Kidney (tissue), 14 donors: ENCODE data around the gene CIAO2B. TPM values are rescaled to one million over a fixed set of nuclear protein-coding genes. Genes with fewer than 3 reads are reported as not detected.
"Not testable (repeated sequence)": the region's sequence is repeated elsewhere in the genome, so short reads cannot be mapped to it uniquely, and the experiment has no call there.

ENCODE experiments used
- DNase-seq, 5 donors: peaks; one replicate each; pipeline ENCODE4 v3.0.0-alpha.2; 2013 to 2020
- FAIRE-seq: peaks from 2 replicates; lab custom pipeline; 2012; peaks lifted over from hg19 to GRCh38; lab: Jason Lieb, UNC
- H3K27ac ChIP-seq, 2 donors: one replicate each; pipeline ENCODE4 v1.7.0; 2013; ENCODE audit warnings: low read depth in 2 of 2, low read length in 2 of 2, inconsistent platforms in 1 of 2
- H3K27me3 ChIP-seq: one replicate; pipeline ENCODE4 v1.7.1; 2013; ENCODE audit warnings: low read length, inconsistent platforms; ENCODE audit not compliant: control insufficient read depth, insufficient read depth
- H3K36me3 ChIP-seq, 3 donors: one replicate each; pipeline versions ENCODE4 v1.7.0 to v1.7.1; 2013; ENCODE audit warnings: low read length in 3 of 3, control low read depth in 1 of 3, inconsistent platforms in 1 of 3; ENCODE audit not compliant: insufficient read depth in 3 of 3, control insufficient read depth in 2 of 3
- H3K4me1 ChIP-seq, 3 donors: one replicate each; pipeline versions ENCODE4 v1.7.0 to v1.7.1; 2013; ENCODE audit warnings: low read length in 3 of 3, inconsistent platforms in 1 of 3, low read depth in 1 of 3; ENCODE audit not compliant: control insufficient read depth in 2 of 3, insufficient read depth in 2 of 3
- H3K4me3 ChIP-seq, 3 donors: one replicate each; pipeline versions ENCODE4 v1.7.0 to v1.8.1; 2013; ENCODE audit warnings: low read length in 3 of 3, control low read depth in 1 of 3, inconsistent platforms in 1 of 3
- H3K9ac ChIP-seq, 3 donors: one replicate each; pipeline versions ENCODE4 v1.7.0 to v1.7.1; 2013; ENCODE audit warnings: low read length in 3 of 3, control low read depth in 1 of 3, inconsistent platforms in 1 of 3
- H3K9me3 ChIP-seq, 3 donors: one replicate each; pipeline versions ENCODE4 v1.7.0 to v1.7.1; 2013; ENCODE audit warnings: low read length in 3 of 3, control low read depth in 1 of 3, inconsistent platforms in 1 of 3; ENCODE audit not compliant: control insufficient read depth in 2 of 3, insufficient read depth in 1 of 3
- CTCF ChIP-seq: IDR thresholded peaks from 3 replicates; pipeline ENCODE4 v1.5.1; 2012; ENCODE audit warnings: mild to moderate bottlenecking, moderate library complexity, borderline replicate concordance; ENCODE audit not compliant: insufficient read depth; ENCODE audit errors: extremely low read depth
- intact Hi-C: fragments of 100-400 bp; cut with DNase I; formaldehyde crosslinking; loops from one replicate; pipeline ENCODE4 v1.11.1; 2022
- polyA plus RNA-seq: library from polyadenylated mRNA; stranded (reverse); fragments of 350-450 nt; fragmentation: Illumina TruSeq; extraction: RNeasy Lipid Tissue Mini Kit (QIAGEN cat#74804); gene quantifications from one replicate; pipeline ENCODE4 v1.2.3, GENCODE V29; 2014; ENCODE audit warnings: low read depth, low replicate concordance; ENCODE audit not compliant: insufficient read depth
- total RNA-seq: library from RNA; stranded (reverse); fragmentation: NEBNext Ultra II Directional; extraction: Animal tissue kit (Norgen Biotek cat#: 25700); gene quantifications from one replicate; pipeline ENCODE4 v1.2.1, GENCODE V29; 2021
- donor health status: control.
- donor health status: control.
- donor health status: control.
- donor health status: control.
- donor health status: control.
- donor health status: DM: yes; HTN: yes; CAD: no.
- donor health status: Normal renal cell carcinoma (clear cell type).

The CIAO2B gene
- total and polyA plus RNA-seq, 2 donors from 2014 or later: 71.2 to 284 TPM

- no peak overlapping the region for H3K9ac ChIP-seq
- no peak overlapping the region for H3K4me3 ChIP-seq
- peaks cover 0 to 5% (median 4%) of the 10 kb centered on the region in 3 donors for H3K4me1 ChIP-seq
- intact Hi-C loops: no loop called here
- H3K9me3 ChIP-seq: no peaks in the 10 kb centered on the region
- no peaks in the 10 kb centered on the region for H3K36me3 ChIP-seq
- DNase-seq: no peak
- FAIRE-seq: no peak
- TF ChIP-seq CTCF: no peak
- no peaks in the 10 kb centered on the region for H3K27me3 ChIP-seq
- H3K27ac ChIP-seq: no peak overlapping the region
Observed at GRCh38 chr16:66975302-66975893, 41.2 kb upstream of the CIAO2B start.

- DNase-seq: peak in 3 of 5 donors; percentile 40 to 55 (median 41)
- H3K9me3 ChIP-seq, H3K36me3 ChIP-seq, H3K9ac ChIP-seq, H3K4me1 ChIP-seq, FAIRE-seq, H3K27ac ChIP-seq, intact Hi-C loops, H3K27me3 ChIP-seq, H3K4me3 ChIP-seq: not testable (repeated sequence)
Observed at GRCh38 chr16:66974932-66975246, 40.7 kb upstream of the CIAO2B start.

GRCh38 chr16:66974156-66974931 lies 40.1 kb upstream of the CIAO2B start:
- H3K9ac ChIP-seq, H3K4me1 ChIP-seq, H3K9me3 ChIP-seq, FAIRE-seq, H3K27me3 ChIP-seq, intact Hi-C loops, H3K27ac ChIP-seq, H3K4me3 ChIP-seq, DNase-seq, H3K36me3 ChIP-seq: not testable (repeated sequence)

GRCh38 chr16:66973716-66974115 lies 39.5 kb upstream of the CIAO2B start:
- no peak for TF ChIP-seq CTCF
- no peaks in the 10 kb centered on the region for H3K36me3 ChIP-seq
- no peaks in the 10 kb centered on the region for H3K9me3 ChIP-seq
- no peak overlapping the region for H3K9ac ChIP-seq
- no peak for FAIRE-seq
- peaks cover 0 to 5% (median 4%) of the 10 kb centered on the region in 3 donors for H3K4me1 ChIP-seq
- intact Hi-C loops: no loop called here
- no peak for DNase-seq
- H3K27me3 ChIP-seq: no peaks in the 10 kb centered on the region
- no peak overlapping the region for H3K4me3 ChIP-seq
- H3K27ac ChIP-seq: peak overlapping the region in 1 of 2 donors; percentile 32
